Sigmoid colon (tissue), 4 donors: Measurements from ENCODE around the gene PDE4DIP.
"Not testable (repeated sequence)": the region's sequence is repeated elsewhere in the genome, so short reads cannot be mapped to it uniquely, and the experiment has no call there.

Experiments used
- EP300 ChIP-seq, 4 donors: sonication (generic); formaldehyde crosslinking; IDR thresholded peaks; one replicate each; pipeline ENCODE4 v1.6.1; 2017; ENCODE audit warnings: antibody characterized with exemption in 4 of 4
- POLR2A ChIP-seq, 2 donors: fragments of 450-650 bp; IDR thresholded peaks; one replicate each; pipeline ENCODE4 v1.6.1; 2016; ENCODE audit warnings: antibody characterized with exemption in 2 of 2, mild to moderate bottlenecking in 2 of 2, moderate library complexity in 2 of 2
- TF ChIP-seq, protein P1 (sequence below), 4 experiments: fragments of 450-650 bp in 3 of 4; fragments of 200-600 bp in 1 of 4; IDR thresholded peaks; one replicate each; pipeline ENCODE4 v1.5.1; 2016 to 2019; ENCODE audit warnings: antibody characterized with exemption in 4 of 4, mild to moderate bottlenecking in 3 of 4, moderate library complexity in 2 of 4

DNA sequence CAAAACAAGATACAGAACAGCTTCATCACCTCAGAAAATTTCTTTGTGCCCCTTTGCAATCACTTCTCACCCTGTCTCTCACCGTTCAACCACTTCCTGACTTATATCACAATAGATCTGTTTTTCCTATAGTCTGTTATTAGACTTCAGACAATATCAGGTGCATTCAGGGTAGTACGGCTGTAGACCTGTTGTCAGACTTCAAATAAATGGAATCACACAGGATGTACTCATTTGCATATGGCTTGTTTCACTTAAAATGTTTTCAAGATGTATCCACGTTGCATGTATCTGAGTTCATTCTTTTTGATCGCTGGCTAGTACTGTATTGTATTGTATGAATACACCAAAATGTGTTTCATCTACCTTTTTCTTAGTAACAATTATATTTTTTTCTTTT, 104.5 kb downstream of the PDE4DIP start:
- TF ChIP-seq, protein P1, sequence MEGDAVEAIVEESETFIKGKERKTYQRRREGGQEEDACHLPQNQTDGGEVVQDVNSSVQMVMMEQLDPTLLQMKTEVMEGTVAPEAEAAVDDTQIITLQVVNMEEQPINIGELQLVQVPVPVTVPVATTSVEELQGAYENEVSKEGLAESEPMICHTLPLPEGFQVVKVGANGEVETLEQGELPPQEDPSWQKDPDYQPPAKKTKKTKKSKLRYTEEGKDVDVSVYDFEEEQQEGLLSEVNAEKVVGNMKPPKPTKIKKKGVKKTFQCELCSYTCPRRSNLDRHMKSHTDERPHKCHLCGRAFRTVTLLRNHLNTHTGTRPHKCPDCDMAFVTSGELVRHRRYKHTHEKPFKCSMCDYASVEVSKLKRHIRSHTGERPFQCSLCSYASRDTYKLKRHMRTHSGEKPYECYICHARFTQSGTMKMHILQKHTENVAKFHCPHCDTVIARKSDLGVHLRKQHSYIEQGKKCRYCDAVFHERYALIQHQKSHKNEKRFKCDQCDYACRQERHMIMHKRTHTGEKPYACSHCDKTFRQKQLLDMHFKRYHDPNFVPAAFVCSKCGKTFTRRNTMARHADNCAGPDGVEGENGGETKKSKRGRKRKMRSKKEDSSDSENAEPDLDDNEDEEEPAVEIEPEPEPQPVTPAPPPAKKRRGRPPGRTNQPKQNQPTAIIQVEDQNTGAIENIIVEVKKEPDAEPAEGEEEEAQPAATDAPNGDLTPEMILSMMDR (IDR thresholded peaks at IDR 0.05), result not testable (repeated sequence)
- TF ChIP-seq EP300, POLR2A (IDR thresholded peaks at IDR 0.05): not testable (repeated sequence)
